OCI-LY1 (cell line): ENCODE data around the gene RBM10.

Experiments used
- H2AFZ ChIP-seq: fragments of 200-600 bp; sonication (generic), shearing (Covaris generic); 2 replicates; pipeline ENCODE4 v1.6.0; 2014; ENCODE audit warnings: antibody characterized with exemption, mild to moderate bottlenecking, low read length
- H3F3A ChIP-seq: fragments of 200-600 bp; sonication (generic), shearing (Covaris generic); 2 replicates; pipeline ENCODE4 v1.6.0; 2014; ENCODE audit warnings: mild to moderate bottlenecking, antibody characterized with exemption, low read length, moderate library complexity; ENCODE audit not compliant: insufficient read depth
- H3K27ac ChIP-seq: fragments of 200-600 bp; sonication (generic); 2 replicates; pipeline ENCODE4 v1.5.1; 2014; ENCODE audit warnings: low read length, mixed run types, mild to moderate bottlenecking, low read depth; ENCODE audit not compliant: poor library complexity, severe bottlenecking
- H3K27me3 ChIP-seq: fragments of 200-600 bp; sonication (generic); 2 replicates; pipeline ENCODE4 v1.6.0; 2014; ENCODE audit warnings: antibody characterized with exemption, mild to moderate bottlenecking, low read length, moderate library complexity; ENCODE audit not compliant: insufficient read depth
- H3K36me3 ChIP-seq: fragments of 200-600 bp; sonication (generic); 2 replicates; pipeline ENCODE4 v1.6.1; 2014; ENCODE audit warnings: mild to moderate bottlenecking, antibody characterized with exemption, low read length, moderate library complexity, mixed read lengths; ENCODE audit not compliant: insufficient read depth
- H3K4me1 ChIP-seq: fragments of 200-600 bp; sonication (generic); 2 replicates; pipeline ENCODE4 v1.5.1; 2014; ENCODE audit warnings: mild to moderate bottlenecking, low read length, moderate library complexity; ENCODE audit not compliant: insufficient read depth, severe bottlenecking
- H3K4me2 ChIP-seq: fragments of 200-600 bp; sonication (generic), shearing (Covaris generic); 2 replicates; pipeline ENCODE4 v1.6.1; 2014; ENCODE audit warnings: low read length
- H3K4me3 ChIP-seq: fragments of 200-600 bp; sonication (generic); 2 replicates; pipeline ENCODE4 v1.5.1; 2014; ENCODE audit warnings: low read length, low read depth, mild to moderate bottlenecking, mixed read lengths; ENCODE audit not compliant: poor library complexity, severe bottlenecking
- H3K79me2 ChIP-seq: fragments of 200-600 bp; shearing (Covaris generic); 2 replicates; pipeline ENCODE4 v1.6.1; 2016; ENCODE audit warnings: mixed run types, low read length, mixed read lengths; ENCODE audit not compliant: insufficient read depth
- H3K9ac ChIP-seq: fragments of 200-600 bp; sonication (generic), shearing (Covaris generic); 2 replicates; pipeline ENCODE4 v1.6.1; 2014; ENCODE audit warnings: mild to moderate bottlenecking, low read length, mixed read lengths
- H3K9me2 ChIP-seq: fragments of 200-600 bp; sonication (generic), shearing (Covaris generic); 2 replicates; pipeline ENCODE4 v1.6.1; 2014; ENCODE audit warnings: low read depth, mild to moderate bottlenecking, low read length, mixed read lengths
- H3K9me3 ChIP-seq: fragments of 200-600 bp; shearing (Covaris generic); 2 replicates; pipeline ENCODE4 v1.6.1; 2014; ENCODE audit warnings: low read length, mixed read lengths
- H4K20me1 ChIP-seq: fragments of 200-600 bp; sonication (generic), shearing (Covaris generic); 2 replicates; pipeline ENCODE4 v1.6.0; 2016; ENCODE audit warnings: mild to moderate bottlenecking, low read length; ENCODE audit not compliant: insufficient read depth
- EZH2 ChIP-seq: fragments of 200-600 bp; sonication (generic), shearing (Covaris generic); IDR thresholded peaks from 2 replicates; pipeline ENCODE4 v1.8.0; 2017; ENCODE audit warnings: borderline replicate concordance, mixed run types, mild to moderate bottlenecking, antibody characterized with exemption, low read length, moderate library complexity, mixed read lengths
- TF ChIP-seq, protein P1 (sequence below): fragments of 200-600 bp; sonication (generic), shearing (Covaris generic); IDR thresholded peaks from 2 replicates; pipeline ENCODE4 v1.5.1; 2017; ENCODE audit warnings: mild to moderate bottlenecking, antibody characterized with exemption, low read length, moderate library complexity, mixed read lengths

RBM10 gene

DNA sequence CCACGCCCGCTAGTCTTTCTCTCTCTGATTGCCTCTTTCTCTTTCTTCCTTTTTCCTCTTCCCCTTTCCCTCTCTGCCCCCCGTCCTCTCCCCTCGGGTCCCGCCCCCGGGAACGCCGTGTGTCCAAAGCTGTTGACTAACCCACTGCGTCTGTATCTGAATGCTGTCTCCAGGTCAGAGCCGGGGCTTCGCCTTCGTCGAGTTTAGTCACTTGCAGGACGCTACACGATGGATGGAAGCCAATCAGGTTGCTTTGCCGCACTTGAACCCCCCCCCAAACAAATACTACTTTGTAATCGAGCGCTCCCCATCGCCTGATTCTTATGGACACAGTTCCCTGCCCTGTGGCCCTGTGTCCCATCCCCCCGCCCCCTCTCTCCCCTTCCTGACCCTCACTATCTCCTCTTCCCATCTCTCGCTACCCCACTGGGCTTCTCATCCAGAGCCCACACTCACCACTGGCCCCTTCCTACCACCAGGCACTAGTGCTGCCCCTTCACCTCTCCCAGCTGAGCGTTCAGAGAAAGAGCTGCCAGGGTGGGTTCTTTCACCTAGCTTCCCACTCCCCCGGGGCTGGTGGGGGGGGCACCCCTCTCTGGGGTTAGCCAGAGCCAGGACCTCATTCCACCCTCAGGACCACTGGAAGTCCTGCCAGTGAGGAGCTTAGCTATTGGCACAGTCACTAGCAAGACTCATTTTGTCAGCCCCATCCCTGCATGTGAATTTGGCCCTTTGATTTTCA is 30.0 kb downstream of the RBM10 start:
- Histone ChIP-seq H2AFZ (no peak overlapping the region), H3K4me3 (no peak overlapping the region), H3K9me2 (no peaks in the 10 kb centered on the region), H3K27me3 (no peaks in the 10 kb centered on the region), H3K9ac (no peak overlapping the region), H3K36me3 (peaks cover 61% of the 10 kb centered on the region), H4K20me1 (no peaks in the 10 kb centered on the region), H3K4me1 (no peaks in the 10 kb centered on the region), H3K27ac (no peak overlapping the region), H3K9me3 (no peaks in the 10 kb centered on the region), H3K79me2 (no peaks in the 10 kb centered on the region), H3F3A (no peaks in the 10 kb centered on the region), H3K4me2 (no peak overlapping the region)
- no peak for TF ChIP-seq EZH2
- TF ChIP-seq, protein P1, sequence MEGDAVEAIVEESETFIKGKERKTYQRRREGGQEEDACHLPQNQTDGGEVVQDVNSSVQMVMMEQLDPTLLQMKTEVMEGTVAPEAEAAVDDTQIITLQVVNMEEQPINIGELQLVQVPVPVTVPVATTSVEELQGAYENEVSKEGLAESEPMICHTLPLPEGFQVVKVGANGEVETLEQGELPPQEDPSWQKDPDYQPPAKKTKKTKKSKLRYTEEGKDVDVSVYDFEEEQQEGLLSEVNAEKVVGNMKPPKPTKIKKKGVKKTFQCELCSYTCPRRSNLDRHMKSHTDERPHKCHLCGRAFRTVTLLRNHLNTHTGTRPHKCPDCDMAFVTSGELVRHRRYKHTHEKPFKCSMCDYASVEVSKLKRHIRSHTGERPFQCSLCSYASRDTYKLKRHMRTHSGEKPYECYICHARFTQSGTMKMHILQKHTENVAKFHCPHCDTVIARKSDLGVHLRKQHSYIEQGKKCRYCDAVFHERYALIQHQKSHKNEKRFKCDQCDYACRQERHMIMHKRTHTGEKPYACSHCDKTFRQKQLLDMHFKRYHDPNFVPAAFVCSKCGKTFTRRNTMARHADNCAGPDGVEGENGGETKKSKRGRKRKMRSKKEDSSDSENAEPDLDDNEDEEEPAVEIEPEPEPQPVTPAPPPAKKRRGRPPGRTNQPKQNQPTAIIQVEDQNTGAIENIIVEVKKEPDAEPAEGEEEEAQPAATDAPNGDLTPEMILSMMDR: no peak

DNA sequence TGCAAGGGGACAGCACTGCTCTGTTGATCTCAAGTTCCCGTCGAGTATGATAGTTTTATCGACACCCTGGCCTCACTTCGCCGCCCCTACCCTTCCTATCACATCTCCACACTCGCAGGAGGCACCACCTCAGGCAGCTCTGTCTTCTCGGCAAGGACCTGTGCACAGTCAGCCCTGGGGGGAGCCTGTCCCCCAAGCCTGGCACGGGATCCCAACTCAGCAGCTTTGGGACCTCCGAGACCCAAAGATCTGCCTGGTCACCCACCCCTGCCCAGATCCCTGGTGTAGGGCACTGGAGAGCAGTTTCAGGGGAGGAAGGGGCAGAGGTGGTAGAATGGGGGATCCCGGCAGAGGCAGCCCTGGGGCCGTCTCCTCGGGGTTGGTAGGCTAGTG is 30.6 kb downstream of the RBM10 start:
- Histone ChIP-seq H4K20me1 (no peaks in the 10 kb centered on the region), H3K4me2 (no peak overlapping the region), H3K4me1 (no peaks in the 10 kb centered on the region), H3K9me3 (no peaks in the 10 kb centered on the region), H3K36me3 (peaks cover 61% of the 10 kb centered on the region), H3K27ac (no peak overlapping the region), H3K27me3 (no peaks in the 10 kb centered on the region), H3K79me2 (no peaks in the 10 kb centered on the region), H3K9ac (no peak overlapping the region), H3F3A (no peaks in the 10 kb centered on the region), H3K4me3 (no peak overlapping the region), H3K9me2 (no peaks in the 10 kb centered on the region), H2AFZ (no peak overlapping the region)
- TF ChIP-seq, protein P1: no peak
- TF ChIP-seq EZH2: no peak

DNA sequence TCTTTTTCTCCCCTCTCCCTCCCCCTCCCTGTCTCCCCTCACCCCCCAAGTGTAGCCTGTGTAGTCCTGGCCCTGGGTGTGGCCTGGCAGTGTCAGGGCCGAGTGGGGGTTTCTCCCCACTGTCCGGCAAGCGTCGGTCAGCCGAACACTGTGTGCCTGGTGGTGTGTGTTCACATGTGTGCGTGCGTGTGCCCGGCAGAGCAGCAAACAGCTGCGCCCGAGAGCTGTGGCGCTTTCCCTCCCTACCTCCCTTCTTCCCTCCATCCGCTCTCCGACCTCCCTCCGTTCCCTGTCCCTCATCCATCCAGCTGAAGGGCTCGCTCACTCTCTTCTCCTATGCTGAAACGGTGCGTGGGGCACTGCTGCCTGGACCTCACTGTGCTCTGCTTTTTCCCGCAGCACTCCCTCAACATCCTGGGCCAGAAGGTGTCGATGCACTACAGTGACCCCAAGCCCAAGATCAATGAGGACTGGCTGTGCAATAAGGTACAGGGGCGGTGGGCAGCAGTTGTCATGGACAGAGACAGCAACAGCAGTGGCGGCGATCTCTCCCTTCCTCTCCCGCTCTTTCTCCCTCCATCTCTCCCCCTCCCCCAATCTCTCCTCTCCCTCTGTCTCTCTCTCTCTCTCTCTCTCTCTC is 31.2 kb downstream of the RBM10 start:
- H3K9me3 ChIP-seq: no peaks in the 10 kb centered on the region
- no peak overlapping the region for H3K9ac ChIP-seq
- no peak overlapping the region for H3K4me2 ChIP-seq
- H3K4me3 ChIP-seq: no peak overlapping the region
- H3K27ac ChIP-seq: no peak overlapping the region
- no peaks in the 10 kb centered on the region for H4K20me1 ChIP-seq
- peaks cover 60% of the 10 kb centered on the region for H3K36me3 ChIP-seq
- no peaks in the 10 kb centered on the region for H3K27me3 ChIP-seq
- no peaks in the 10 kb centered on the region for H3K79me2 ChIP-seq
- H3F3A ChIP-seq: no peaks in the 10 kb centered on the region
- H3K9me2 ChIP-seq: no peaks in the 10 kb centered on the region
- no peak for TF ChIP-seq EZH2
- TF ChIP-seq, protein P1: no peak
- no peaks in the 10 kb centered on the region for H3K4me1 ChIP-seq
- H2AFZ ChIP-seq: no peak overlapping the region
